LNCaP clone FGC (cell line): Measurements from ENCODE around the gene IRAK1.
"Not testable (repeated sequence)": the region's sequence is repeated elsewhere in the genome, so short reads cannot be mapped to it uniquely, and the experiment has no call there.

ENCODE experiments used
- DNase-seq: peaks from one replicate; pipeline ENCODE4 v3.0.0-alpha.2; 2011; ENCODE audit warnings: low read depth
- H3K4me3 ChIP-seq: 2 replicates; pipeline ENCODE4 v1.5.1; 2011; ENCODE audit warnings: mild to moderate bottlenecking, low read depth, low read length, control low read depth
- CTCF ChIP-seq: IDR thresholded peaks from 2 replicates; pipeline ENCODE4 v1.5.1; 2012; ENCODE audit warnings: mild to moderate bottlenecking; ENCODE audit not compliant: control insufficient read depth, insufficient read depth; ENCODE audit errors: extremely low read depth

IRAK1 gene

GRCh38 chrX:154000051-154000450 lies 19.7 kb downstream of the IRAK1 start:
- H3K4me3 ChIP-seq: no peak overlapping the region
- no peak for TF ChIP-seq CTCF
- peak; percentile 32 for DNase-seq

GRCh38 chrX:153999359-154000037 lies 20.2 kb downstream of the IRAK1 start:
- H3K4me3 ChIP-seq: no peak overlapping the region
- no peak for TF ChIP-seq CTCF
- DNase-seq: no peak

DNA sequence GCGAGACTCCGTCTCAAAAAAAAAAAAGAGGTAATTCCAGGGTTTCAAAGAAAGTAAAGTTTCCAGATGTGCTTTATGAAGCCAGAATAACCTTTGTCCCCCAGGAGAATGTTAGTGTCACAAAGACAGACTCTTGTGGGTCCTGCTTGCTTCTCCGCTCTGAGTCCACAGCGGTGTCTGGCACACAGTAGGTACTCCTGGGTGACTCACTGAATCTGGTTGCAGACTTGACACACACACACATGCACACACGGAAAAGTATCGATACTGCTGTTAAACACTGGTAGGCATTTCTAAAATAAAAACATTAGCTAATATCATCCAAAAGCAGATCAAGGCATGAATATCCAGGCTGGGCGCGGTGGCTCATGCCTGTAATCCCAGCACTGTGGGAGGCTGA lies 24.2 kb downstream of the IRAK1 start:
- H3K4me3 ChIP-seq: no peak overlapping the region
- TF ChIP-seq CTCF: no peak
- no peak for DNase-seq

DNA sequence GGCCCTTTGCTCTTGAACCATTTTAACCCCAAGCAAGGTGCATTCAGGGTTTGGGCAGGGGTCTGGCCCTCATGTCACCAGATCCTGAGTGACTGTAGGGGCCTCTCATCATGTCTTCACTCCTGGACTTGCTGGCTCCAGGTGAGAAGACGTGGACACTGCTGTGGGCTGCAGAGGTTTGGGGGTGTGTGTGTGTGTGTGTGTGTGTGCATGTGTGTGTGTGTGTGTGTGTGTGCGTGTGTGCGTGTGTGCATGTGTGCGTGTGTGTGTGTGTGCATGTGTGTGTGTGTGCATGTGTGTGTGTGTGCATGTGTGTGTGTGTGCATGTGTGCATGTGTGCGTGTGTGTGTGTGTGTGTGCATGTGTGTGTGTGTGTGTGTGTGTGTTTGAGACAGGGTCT lies 25.3 kb downstream of the IRAK1 start:
- not testable (repeated sequence) for H3K4me3 ChIP-seq, DNase-seq

GRCh38 chrX:153993978-153994377 lies 25.7 kb downstream of the IRAK1 start:
- H3K4me3 ChIP-seq: no peak overlapping the region
- DNase-seq: no peak
- TF ChIP-seq CTCF: no peak

GRCh38 chrX:153993079-153993478 lies 26.6 kb downstream of the IRAK1 start:
- TF ChIP-seq CTCF: no peak
- no peak overlapping the region for H3K4me3 ChIP-seq
- DNase-seq: no peak

GRCh38 chrX:153992180-153992579 lies 27.5 kb downstream of the IRAK1 start:
- TF ChIP-seq CTCF: no peak
- no peak for DNase-seq
- H3K4me3 ChIP-seq: no peak overlapping the region
